B cell (primary cell): Measurements from ENCODE around the gene DOCK3. TPM values are rescaled to one million over a fixed set of nuclear protein-coding genes. Genes with fewer than 3 reads are reported as not detected.

ENCODE experiments used
- ATAC-seq: fragments of 200-7000 bp; cut with Tn5 transposase; one replicate; pipeline ENCODE4 v1.10.0; 2021; ENCODE audit warnings: low read depth, mild to moderate bottlenecking, moderate number of reproducible peaks, moderate library complexity
- CTCF ChIA-PET: fragments of 350-600 bp; sonication (Branson Sonifier 250); formaldehyde crosslinking; loops from one replicate; lab custom pipeline; 2021; ENCODE audit warnings: antibody characterized with exemption, inconsistent platforms; lab: Charles Lee
- POLR2A ChIA-PET: fragments of 350-600 bp; sonication (Branson Sonifier 250); formaldehyde crosslinking; loops from one replicate; lab custom pipeline; 2021; ENCODE audit warnings: antibody characterized with exemption; lab: Charles Lee
- DNase-seq: peaks from one replicate; pipeline ENCODE4 v3.0.0; 2013
- H2AFZ ChIP-seq: 2 replicates; pipeline ENCODE4 v1.6.1; 2012; ENCODE audit warnings: mild to moderate bottlenecking, low read depth, low read length; ENCODE audit not compliant: insufficient read depth, poor library complexity, severe bottlenecking
- H3K27ac ChIP-seq, 2 donors: 1 replicate in 1 of 2; 2 replicates in 1 of 2; pipeline ENCODE4 v1.5.1; 2012 to 2013; ENCODE audit warnings: low read length in 2 of 2, mild to moderate bottlenecking in 2 of 2, moderate library complexity in 1 of 2
- H3K27me3 ChIP-seq, 4 experiments: fragments of 200-600 bp in 1 of 4; sonication (generic) in 1 of 4; replicated peaks in 1 of 4; 1 replicate in 2 of 4; 2 replicates in 2 of 4; pipeline versions ENCODE4 v1.6.1 to v1.7.0; 2013 to 2016; ENCODE audit warnings: low read length in 3 of 4, mild to moderate bottlenecking in 2 of 4, mixed read lengths in 1 of 4, moderate library complexity in 1 of 4; ENCODE audit not compliant: insufficient read depth in 4 of 4, control insufficient read depth in 3 of 4; ENCODE audit errors: control extremely low read depth in 1 of 4
- H3K36me3 ChIP-seq, 2 experiments: replicated peaks in 1 of 2; 1 replicate in 1 of 2; 2 replicates in 1 of 2; pipeline versions ENCODE4 v1.6.1 to v1.7.1; 2013; ENCODE audit warnings: low read length in 1 of 2; ENCODE audit not compliant: insufficient read depth in 2 of 2, control insufficient read depth in 1 of 2; ENCODE audit errors: control extremely low read depth in 1 of 2, extremely low read depth in 1 of 2
- H3K4me1 ChIP-seq, 2 donors: fragments of 200-600 bp in 1 of 2; sonication (generic) in 1 of 2; 1 replicate in 1 of 2; 2 replicates in 1 of 2; pipeline versions ENCODE4 v1.5.1 to v1.6.1; 2013 to 2017; ENCODE audit warnings: low read length in 2 of 2; ENCODE audit not compliant: control insufficient read depth in 2 of 2, insufficient read depth in 2 of 2
- H3K4me2 ChIP-seq: replicated peaks from 2 replicates; pipeline ENCODE3; 2012; ENCODE audit warnings: mild to moderate bottlenecking, low read depth, low read length; ENCODE audit not compliant: poor library complexity, severe bottlenecking
- H3K4me3 ChIP-seq, 5 experiments: fragments of 200-600 bp in 1 of 5; sonication (generic) in 1 of 5; 1 replicate in 3 of 5; 2 replicates in 2 of 5; pipeline versions ENCODE4 v1.5.1 to v1.7.0; 2011 to 2016; ENCODE audit warnings: low read length in 4 of 5, mild to moderate bottlenecking in 4 of 5, low read depth in 2 of 5, control low read depth in 1 of 5, moderate library complexity in 1 of 5; ENCODE audit not compliant: insufficient read depth in 1 of 5; ENCODE audit errors: control extremely low read depth in 1 of 5, extremely low read depth in 1 of 5
- H3K79me2 ChIP-seq: fragments of 200-600 bp; sonication (generic); one replicate; pipeline ENCODE4 v1.6.0; 2016; ENCODE audit warnings: low read length; ENCODE audit not compliant: control insufficient read depth, insufficient read depth
- H3K9ac ChIP-seq: fragments of 200-600 bp; sonication (generic); 2 replicates; pipeline ENCODE4 v1.6.1; 2017; ENCODE audit warnings: mild to moderate bottlenecking, low read length, moderate library complexity
- H3K9me3 ChIP-seq, 3 donors: one replicate each; pipeline versions ENCODE4 v1.6.1 to v1.7.1; 2013; ENCODE audit warnings: low read length in 2 of 3; ENCODE audit not compliant: control insufficient read depth in 2 of 3, insufficient read depth in 1 of 3; ENCODE audit errors: control extremely low read depth in 1 of 3
- H4K20me1 ChIP-seq: 2 replicates; pipeline ENCODE4 v1.6.0; 2012; ENCODE audit warnings: mild to moderate bottlenecking, low read length; ENCODE audit not compliant: insufficient read depth, control insufficient read depth, poor library complexity, severe bottlenecking
- H3K27ac Mint-ChIP-seq: one replicate; pipeline ENCODE4 v1.8.0; 2021; ENCODE audit warnings: mixed read lengths
- H3K27me3 Mint-ChIP-seq: one replicate; pipeline ENCODE4 v1.8.0; 2021; ENCODE audit warnings: mixed read lengths
- H3K4me1 Mint-ChIP-seq: one replicate; pipeline ENCODE4 v1.8.0; 2021; ENCODE audit warnings: mixed read lengths
- H3K4me3 Mint-ChIP-seq: one replicate; pipeline ENCODE4 v1.8.0; 2021; ENCODE audit warnings: mixed read lengths
- H3K9me3 Mint-ChIP-seq: one replicate; pipeline ENCODE4 v1.8.0; 2022; ENCODE audit warnings: mixed read lengths; ENCODE audit not compliant: insufficient read depth
- EZH2 ChIP-seq: IDR thresholded peaks from 2 replicates; pipeline ENCODE4 v1.6.1; 2012; ENCODE audit warnings: borderline replicate concordance, low read depth, mild to moderate bottlenecking, moderate library complexity, low read length; ENCODE audit not compliant: insufficient read depth, poor library complexity, severe bottlenecking
- WGBS: methylation state at CpG from one replicate; pipeline ENCODE4 v1.1.5; 2013; ENCODE audit warnings: missing lambda C conversion rate; ENCODE audit not compliant: insufficient coverage; 5-methylcytosine and 5-hydroxymethylcytosine counted together
- intact Hi-C: fragments of 100-400 bp; cut with micrococcal nuclease; formaldehyde crosslinking; loops from one replicate; pipeline ENCODE4 v1.10.0; 2022
- polyA plus RNA-seq: library from polyadenylated mRNA; depleted of rRNA; stranded (reverse); fragments of >200 nt; gene quantifications from 2 replicates; pipeline ENCODE4 v1.2.3, GENCODE V29; 2012
- total RNA-seq, 2 donors: library from RNA; stranded (reverse); fragments of 120-200 nt in 1 of 2; gene quantifications; 1 replicate in 1 of 2; 2 replicates in 1 of 2; pipeline versions ENCODE4 v1.2.3 to v1.2.4, GENCODE V29; 2013 to 2022

Gene DOCK3
- total and polyA plus RNA-seq, 2 donors (not counting 1 experiment from before 2014, with no cell fraction given): 0.06 to 0.30 TPM

DNA sequence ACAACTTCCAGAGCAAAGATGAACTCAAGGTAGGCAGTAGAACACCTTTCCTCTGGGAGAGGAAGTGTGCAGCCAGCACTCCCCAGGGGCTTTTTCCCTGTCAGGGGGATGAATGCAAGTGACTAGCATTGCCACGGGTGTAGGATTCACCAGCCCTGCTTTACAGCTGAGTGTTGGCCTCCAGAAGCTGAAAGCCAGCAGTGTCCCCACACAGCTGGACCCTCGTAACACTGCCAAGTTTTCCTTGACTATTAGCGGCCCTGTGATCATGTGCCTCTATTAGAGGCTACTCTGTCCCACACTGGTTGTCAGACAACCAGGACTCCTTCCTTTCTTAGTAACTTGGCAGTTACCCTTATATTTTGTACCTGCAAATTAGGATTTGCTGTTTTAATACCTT, 605.4 kb downstream of the DOCK3 start:
- Histone ChIP-seq H3K4me3 (no peak overlapping the region), H3K4me2 (no peak overlapping the region), H3K9me3 (no peaks in the 10 kb centered on the region), H3K79me2 (no peaks in the 10 kb centered on the region), H2AFZ (no peak overlapping the region), H3K27me3 (peaks cover 0 to 5% (median 5%) of the 10 kb centered on the region in 4 experiments), H3K9ac (no peak overlapping the region), H3K36me3 (no peaks in the 10 kb centered on the region), H3K27ac (no peak overlapping the region), H4K20me1 (no peaks in the 10 kb centered on the region), H3K4me1 (no peaks in the 10 kb centered on the region)
- intact Hi-C loops: no loop called here
- WGBS: 73% methylated on average over 3 of the region's 3 CpGs
- no peaks in the 10 kb centered on the region for H3K4me1 Mint-ChIP-seq
- DNase-seq (no peak), ATAC-seq (no peak)
- ChIA-PET CTCF (no interaction called here), POLR2A (no interaction called here)
- no peak overlapping the region for H3K27ac Mint-ChIP-seq
- no peak for TF ChIP-seq EZH2
- no peaks in the 10 kb centered on the region for H3K9me3 Mint-ChIP-seq
- no peak overlapping the region for H3K4me3 Mint-ChIP-seq
- H3K27me3 Mint-ChIP-seq: peaks cover 27% of the 10 kb centered on the region

DNA sequence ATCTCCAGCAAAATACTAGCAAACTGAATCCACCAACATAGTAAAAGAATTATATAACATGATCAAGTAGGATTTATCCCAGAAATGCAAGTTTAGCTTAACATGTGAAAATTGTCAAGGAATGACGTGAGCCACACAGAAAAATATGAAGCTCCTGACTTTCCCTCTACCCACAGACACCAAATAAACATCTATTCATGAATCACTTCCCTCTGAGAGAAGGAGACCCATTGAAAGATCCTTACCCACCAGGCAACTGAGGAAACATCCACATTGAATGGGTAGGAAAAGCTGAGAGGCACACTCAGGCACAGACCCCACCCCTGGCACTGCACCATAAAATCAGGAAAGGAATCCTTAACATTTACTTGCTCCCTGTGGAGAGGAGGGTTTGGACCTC, 608.2 kb downstream of the DOCK3 start:
- WGBS: 86% methylated on average over 1 of the region's 1 CpG
- ATAC-seq (no peak), DNase-seq (no peak)
- Mint-ChIP-seq H3K4me1 (no peaks in the 10 kb centered on the region), H3K4me3 (no peak overlapping the region), H3K27me3 (peaks cover 21% of the 10 kb centered on the region), H3K9me3 (no peaks in the 10 kb centered on the region), H3K27ac (no peak overlapping the region)
- H4K20me1 ChIP-seq: no peaks in the 10 kb centered on the region
- peaks cover 1 to 5% (median 5%) of the 10 kb centered on the region in 3 donors for H3K9me3 ChIP-seq
- no peaks in the 10 kb centered on the region for H3K36me3 ChIP-seq
- no peak overlapping the region for H3K4me3 ChIP-seq
- intact Hi-C loops: no loop called here
- H3K79me2 ChIP-seq: no peaks in the 10 kb centered on the region
- no peak overlapping the region for H2AFZ ChIP-seq
- no peak overlapping the region for H3K9ac ChIP-seq
- no peak overlapping the region for H3K4me2 ChIP-seq
- H3K27ac ChIP-seq: no peak overlapping the region
- peaks cover 0 to 5% (median 2%) of the 10 kb centered on the region in 4 experiments for H3K27me3 ChIP-seq
- ChIA-PET CTCF (no interaction called here), POLR2A (no interaction called here)
- no peaks in the 10 kb centered on the region for H3K4me1 ChIP-seq
- no peak for TF ChIP-seq EZH2
